GM12874 (cell line): ENCODE results near the gene TMEM131.

Experiments used
- TF ChIP-seq, protein P1 (sequence below): IDR thresholded peaks from 2 replicates; pipeline ENCODE4 v1.5.1; 2011; ENCODE audit warnings: low read depth, mild to moderate bottlenecking, control low read depth, low read length, moderate library complexity; ENCODE audit not compliant: insufficient read depth

TMEM131 gene

DNA sequence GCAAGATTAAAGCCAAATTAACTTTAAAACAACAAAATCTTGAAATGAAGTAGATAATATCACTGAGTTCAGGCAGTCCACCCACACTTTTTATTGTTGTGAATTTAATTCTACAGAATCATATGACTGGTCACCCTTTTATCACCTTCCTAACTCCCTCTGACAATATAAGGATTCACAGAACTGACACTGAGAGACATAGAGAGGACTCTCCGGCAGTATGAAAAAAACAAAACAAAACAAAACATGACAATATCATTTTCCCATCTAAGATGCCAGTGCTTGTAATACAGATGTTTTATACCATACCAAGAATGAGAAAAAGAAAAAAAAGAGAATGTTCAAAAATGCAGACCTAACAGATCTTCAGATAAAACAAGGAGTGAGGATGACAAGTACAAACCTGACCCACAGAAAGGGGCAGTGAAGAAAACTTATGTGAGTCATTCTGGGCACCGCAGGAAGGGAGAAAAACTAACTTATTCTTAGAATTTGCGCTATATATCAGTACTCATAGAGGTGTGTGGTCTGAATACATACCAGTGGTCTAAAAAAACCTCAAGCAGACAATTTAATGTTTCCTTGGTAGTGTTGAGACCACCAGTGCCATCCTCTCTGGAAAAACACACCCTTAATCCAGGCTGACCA, 145.7 kb downstream of the TMEM131 start:
- TF ChIP-seq, protein P1, sequence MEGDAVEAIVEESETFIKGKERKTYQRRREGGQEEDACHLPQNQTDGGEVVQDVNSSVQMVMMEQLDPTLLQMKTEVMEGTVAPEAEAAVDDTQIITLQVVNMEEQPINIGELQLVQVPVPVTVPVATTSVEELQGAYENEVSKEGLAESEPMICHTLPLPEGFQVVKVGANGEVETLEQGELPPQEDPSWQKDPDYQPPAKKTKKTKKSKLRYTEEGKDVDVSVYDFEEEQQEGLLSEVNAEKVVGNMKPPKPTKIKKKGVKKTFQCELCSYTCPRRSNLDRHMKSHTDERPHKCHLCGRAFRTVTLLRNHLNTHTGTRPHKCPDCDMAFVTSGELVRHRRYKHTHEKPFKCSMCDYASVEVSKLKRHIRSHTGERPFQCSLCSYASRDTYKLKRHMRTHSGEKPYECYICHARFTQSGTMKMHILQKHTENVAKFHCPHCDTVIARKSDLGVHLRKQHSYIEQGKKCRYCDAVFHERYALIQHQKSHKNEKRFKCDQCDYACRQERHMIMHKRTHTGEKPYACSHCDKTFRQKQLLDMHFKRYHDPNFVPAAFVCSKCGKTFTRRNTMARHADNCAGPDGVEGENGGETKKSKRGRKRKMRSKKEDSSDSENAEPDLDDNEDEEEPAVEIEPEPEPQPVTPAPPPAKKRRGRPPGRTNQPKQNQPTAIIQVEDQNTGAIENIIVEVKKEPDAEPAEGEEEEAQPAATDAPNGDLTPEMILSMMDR: no peak

DNA sequence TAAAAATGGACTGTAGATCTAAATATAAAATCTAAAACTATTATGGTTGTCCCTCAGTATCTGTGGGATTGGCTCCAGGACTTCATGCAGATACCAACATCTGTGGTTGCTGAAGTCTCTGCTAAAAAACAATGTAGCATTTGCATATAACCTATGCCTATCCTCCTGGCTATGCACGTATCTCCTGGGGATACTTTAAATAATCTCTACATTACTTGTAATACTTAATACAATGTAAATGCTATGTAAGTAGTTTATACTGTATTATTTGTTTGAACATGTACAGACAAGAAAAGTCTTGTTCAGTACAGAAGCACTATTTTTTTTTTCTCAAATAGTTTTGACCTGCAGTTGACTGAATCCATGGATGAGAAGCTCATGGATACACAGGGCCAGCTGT, 147.4 kb downstream of the TMEM131 start:
- TF ChIP-seq, protein P1: no peak

DNA sequence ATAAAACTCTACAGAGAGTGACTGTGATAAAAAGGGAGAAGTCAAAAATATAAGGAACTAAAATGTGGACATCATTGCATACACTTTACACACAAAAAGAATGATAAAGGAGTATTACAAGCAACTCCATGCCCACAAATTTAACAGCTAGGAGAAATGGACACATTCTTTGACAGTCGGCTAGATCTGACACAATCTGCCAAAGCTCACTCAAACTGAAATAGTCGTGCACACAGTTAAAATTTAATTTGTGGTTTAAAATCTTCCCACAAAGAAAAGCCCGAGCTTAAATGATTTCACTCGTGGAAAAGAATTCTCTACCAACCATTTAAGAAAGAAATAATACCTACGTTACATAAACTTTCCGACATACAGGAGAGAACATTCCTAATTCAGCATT, 149.9 kb downstream of the TMEM131 start:
- TF ChIP-seq, protein P1: no peak

DNA sequence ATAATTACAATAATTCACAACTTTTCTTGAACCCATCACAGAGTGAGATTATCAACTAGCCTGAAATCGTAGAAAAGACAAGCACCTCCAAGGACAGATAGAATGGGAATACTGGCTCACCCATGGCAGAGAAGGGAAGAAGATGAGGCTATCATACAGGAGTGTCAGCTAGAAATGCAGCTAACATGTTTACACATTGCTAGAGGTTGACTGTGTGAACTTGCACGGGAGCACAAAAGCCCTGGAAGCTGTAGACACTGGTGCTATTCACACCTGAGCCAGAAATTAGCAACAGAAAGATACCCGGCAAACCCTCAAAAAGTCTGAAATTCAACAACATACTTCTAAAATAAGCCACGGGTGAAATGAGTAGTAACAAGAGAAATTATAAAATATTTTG, 150.6 kb downstream of the TMEM131 start:
- TF ChIP-seq, protein P1: no peak

DNA sequence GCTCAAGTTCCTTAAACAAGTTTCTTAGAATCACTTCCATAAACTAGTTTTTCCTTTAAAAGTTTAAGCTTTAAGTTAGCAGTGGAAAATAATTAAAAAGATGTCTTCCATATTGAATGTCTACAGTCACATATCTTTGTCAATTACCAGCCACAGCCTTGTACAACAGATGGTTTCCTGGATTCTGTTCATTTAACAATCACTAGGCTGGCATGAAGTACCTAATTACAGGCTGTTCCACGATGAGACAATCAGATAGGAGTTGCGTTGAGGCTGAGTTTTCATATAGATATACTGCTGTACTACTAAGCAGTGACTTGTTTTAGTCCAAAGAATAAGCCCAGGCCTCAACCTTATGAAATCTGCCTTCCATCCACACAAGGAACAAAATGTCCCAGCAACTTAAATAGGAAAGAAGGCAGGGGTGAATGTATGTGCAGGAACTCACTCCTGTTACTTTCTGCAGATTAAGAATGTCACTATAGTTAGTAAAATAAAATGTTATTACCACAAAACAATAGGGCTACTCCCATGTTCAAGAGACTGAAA, 151.4 kb downstream of the TMEM131 start:
- TF ChIP-seq, protein P1: no peak

DNA sequence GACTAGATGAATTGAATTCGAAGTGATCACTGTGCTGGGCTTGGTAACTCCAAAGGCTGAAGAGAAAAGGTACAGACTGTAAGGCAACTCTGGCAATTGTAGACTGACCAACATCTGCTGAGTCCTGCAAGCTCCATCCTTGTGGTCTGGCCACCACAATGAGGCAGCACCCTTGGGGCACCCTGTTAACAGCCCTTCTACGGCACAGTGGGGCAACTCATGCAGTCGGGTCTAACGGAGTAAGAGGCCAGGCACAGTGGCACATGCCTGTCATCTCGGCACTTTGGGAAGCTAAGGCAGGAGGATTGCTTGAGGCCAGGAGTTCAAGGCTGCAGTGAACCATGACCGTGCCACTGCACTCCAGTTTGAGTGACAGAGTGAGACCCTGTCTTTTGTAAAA, 155.6 kb downstream of the TMEM131 start:
- TF ChIP-seq, protein P1: no peak

DNA sequence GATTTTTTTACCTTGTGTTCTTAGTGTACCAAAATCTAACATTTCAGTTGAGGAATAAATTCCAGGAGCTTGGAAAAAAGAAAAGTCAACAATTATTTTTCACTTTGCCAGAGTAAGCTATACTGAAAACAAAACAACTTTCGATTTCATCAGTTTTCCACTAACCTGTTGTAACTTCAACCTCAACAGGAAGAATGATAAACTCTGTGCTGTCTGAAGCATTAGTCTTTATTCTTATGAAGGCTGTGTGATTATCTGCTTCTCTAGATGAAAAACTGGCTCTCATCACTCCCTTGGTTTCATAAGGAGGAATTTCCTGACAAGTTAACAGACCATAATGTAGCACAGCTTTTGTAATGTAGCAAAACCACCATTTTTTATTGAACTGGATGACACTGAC, 161.1 kb downstream of the TMEM131 start:
- TF ChIP-seq, protein P1: no peak
